Gastrocnemius medialis (tissue), 4 donors: ENCODE results near the gene TMPRSS2. TPM values are rescaled to one million over a fixed set of nuclear protein-coding genes. Genes with fewer than 3 reads are reported as not detected.

ENCODE experiments used
- ATAC-seq, 2 donors: fragments of 150-250 bp; one replicate each; pipeline ENCODE4 v1.9.1; 2016
- DNase-seq, 2 donors: peaks; one replicate each; pipeline ENCODE4 v3.0.0-alpha.2; 2019
- H3K27ac ChIP-seq, 4 donors: fragments of 200-600 bp; sonication (generic); 1 replicate in 1 of 4; 2 replicates in 3 of 4; pipeline ENCODE4 v1.5.1; 2016 to 2018; ENCODE audit warnings: mild to moderate bottlenecking in 2 of 4, moderate library complexity in 1 of 4
- H3K27me3 ChIP-seq, 3 donors: fragments of 200-600 bp; sonication (generic) in 2 of 3; 1 replicate in 1 of 3; 2 replicates in 2 of 3; pipeline versions ENCODE4 v1.5.1 to v1.6.0; 2016 to 2019; ENCODE audit warnings: mild to moderate bottlenecking in 1 of 3, moderate library complexity in 1 of 3
- H3K36me3 ChIP-seq, 2 donors: fragments of 200-600 bp; sonication (generic) in 1 of 2; one replicate each; pipeline ENCODE4 v1.5.1; 2017 to 2018
- H3K4me1 ChIP-seq, 2 donors: fragments of 200-600 bp; sonication (generic) in 1 of 2; one replicate each; pipeline ENCODE4 v1.5.1; 2016 to 2017; ENCODE audit warnings: mild to moderate bottlenecking in 2 of 2
- H3K4me3 ChIP-seq, 4 donors: fragments of 200-600 bp; sonication (generic) in 3 of 4; 1 replicate in 1 of 4; 2 replicates in 3 of 4; pipeline ENCODE4 v1.5.1; 2016 to 2019; ENCODE audit warnings: mild to moderate bottlenecking in 2 of 4
- H3K9me3 ChIP-seq, 3 donors: fragments of 200-600 bp; sonication (generic) in 2 of 3; 1 replicate in 1 of 3; 2 replicates in 2 of 3; pipeline ENCODE4 v1.5.1; 2016 to 2019
- CTCF ChIP-seq, 5 experiments: fragments of 450-650 bp in 3 of 5; fragments of 200-600 bp in 2 of 5; sonication (generic) in 2 of 5; IDR thresholded peaks in 4 of 5; conservative IDR thresholded peaks in 1 of 5; 1 replicate in 4 of 5; 2 replicates in 1 of 5; pipeline ENCODE4 v1.5.1; 2016 to 2019; ENCODE audit warnings: antibody characterized with exemption in 5 of 5, mild to moderate bottlenecking in 3 of 5, moderate library complexity in 3 of 5
- POLR2A ChIP-seq, 2 donors: fragments of 450-650 bp; IDR thresholded peaks; one replicate each; pipeline ENCODE4 v1.6.1; 2017; ENCODE audit warnings: antibody characterized with exemption in 2 of 2, mild to moderate bottlenecking in 2 of 2, moderate library complexity in 2 of 2
- in situ Hi-C, 4 donors: fragments of 200-750 bp; cut with MboI; loops; one replicate each; pipeline versions ENCODE4 v1.15.0 to v1.8.0; 2017; ENCODE audit warnings: low sequenced_read_pairs in 4 of 4
- intact Hi-C: fragments of 100-400 bp; cut with DNase I; formaldehyde crosslinking; loops from one replicate; pipeline ENCODE4 v1.15.1; 2023; ENCODE audit warnings: low total_unique reads
- total RNA-seq, 4 donors: library from RNA; depleted of rRNA; stranded (reverse); fragments of >200 nt; gene quantifications; one replicate each; pipeline versions ENCODE4 v1.1.0 to v1.2.3, GENCODE V29; 2016

Gene TMPRSS2
- total RNA-seq, 4 donors from 2014 or later = 0.09 to 1.2 TPM; not detected in 2

GRCh38 chr21:41442481-41443186 is 65.3 kb downstream of the TMPRSS2 start:
- Histone ChIP-seq H3K4me3 (no peak overlapping the region), H3K27me3 (no peaks in the 10 kb centered on the region), H3K4me1 (no peaks in the 10 kb centered on the region), H3K9me3 (no peaks in the 10 kb centered on the region), H3K36me3 (no peaks in the 10 kb centered on the region), H3K27ac (no peak overlapping the region)
- intact Hi-C loops (no loop called here), in situ Hi-C loops (no loop called here)
- no peak for DNase-seq
- no peak for ATAC-seq
- TF ChIP-seq POLR2A (IDR thresholded peaks at IDR 0.05) = no peak

GRCh38 chr21:41441546-41441945 is 66.4 kb downstream of the TMPRSS2 start:
- Histone ChIP-seq H3K36me3 (no peaks in the 10 kb centered on the region), H3K9me3 (no peaks in the 10 kb centered on the region), H3K27me3 (no peaks in the 10 kb centered on the region), H3K4me3 (no peak overlapping the region), H3K27ac (no peak overlapping the region), H3K4me1 (no peaks in the 10 kb centered on the region)
- in situ Hi-C loops = no loop called here
- intact Hi-C loops = no loop called here
- TF ChIP-seq POLR2A (IDR thresholded peaks at IDR 0.05) = no peak
- no peak for TF ChIP-seq CTCF (IDR thresholded peaks at IDR 0.05 in 4 of 5, conservative IDR thresholded peaks at IDR 0.05 in 1 of 5)
- no peak for DNase-seq
- ATAC-seq = no peak

DNA sequence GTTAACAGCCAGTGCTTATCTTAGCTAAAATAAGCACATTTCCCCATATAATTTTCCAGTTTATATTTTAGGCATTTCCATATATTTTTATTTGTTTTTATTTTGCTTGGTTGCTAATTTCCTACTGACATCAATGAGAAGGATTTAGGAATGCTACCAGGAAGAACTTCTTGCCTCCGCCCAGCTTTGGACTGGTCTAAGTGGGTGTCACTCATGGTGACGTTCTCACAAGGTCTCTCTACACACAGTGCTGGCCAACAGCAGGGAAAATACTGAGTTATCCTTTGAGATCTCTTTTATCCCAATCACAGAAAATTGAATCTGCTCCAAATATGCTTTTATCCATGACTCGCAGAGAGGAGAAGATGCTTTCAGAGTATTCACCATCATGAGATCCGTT is 68.7 kb downstream of the TMPRSS2 start:
- H3K27me3 ChIP-seq = no peaks in the 10 kb centered on the region
- ATAC-seq = no peak
- DNase-seq = no peak
- intact Hi-C loops (no loop called here), in situ Hi-C loops (no loop called here)
- no peaks in the 10 kb centered on the region for H3K9me3 ChIP-seq
- no peak overlapping the region for H3K27ac ChIP-seq
- no peak for TF ChIP-seq CTCF (IDR thresholded peaks at IDR 0.05 in 4 of 5, conservative IDR thresholded peaks at IDR 0.05 in 1 of 5)
- no peak for TF ChIP-seq POLR2A (IDR thresholded peaks at IDR 0.05)
- H3K36me3 ChIP-seq = no peaks in the 10 kb centered on the region
- H3K4me1 ChIP-seq = no peaks in the 10 kb centered on the region
- H3K4me3 ChIP-seq = no peak overlapping the region

DNA sequence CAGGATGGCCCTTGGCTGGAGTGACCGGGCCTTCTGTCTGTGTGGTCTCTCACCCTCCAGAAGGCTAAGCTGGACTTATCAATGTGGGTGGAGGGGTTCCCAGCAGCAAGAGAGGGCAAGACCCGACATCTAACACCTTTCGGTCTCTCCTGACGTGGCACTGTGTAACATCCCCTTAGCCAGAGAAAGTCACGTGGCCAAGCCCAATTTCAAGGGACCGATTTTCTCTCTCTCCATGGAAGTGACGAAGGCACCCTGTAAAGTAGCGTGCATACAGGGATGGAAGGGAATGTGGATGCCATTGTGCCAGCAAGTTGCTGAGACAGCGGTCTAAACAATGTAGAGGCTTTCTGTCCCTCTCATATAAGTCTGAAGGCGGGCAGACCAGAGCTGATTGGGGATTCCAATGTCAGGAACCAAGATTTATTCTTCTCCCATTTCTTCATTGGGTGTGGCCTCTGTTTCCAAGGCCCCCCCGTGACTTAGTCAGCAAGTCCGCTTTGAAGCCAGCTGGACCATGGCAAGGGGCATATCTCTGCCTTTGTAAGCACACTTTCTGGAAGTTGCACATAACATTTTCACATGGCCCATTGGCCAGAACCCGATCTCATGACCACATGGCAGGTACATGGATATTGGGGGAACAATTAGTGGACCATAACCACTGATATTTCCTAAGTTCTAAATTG is 69.4 kb downstream of the TMPRSS2 start:
- Histone ChIP-seq H3K4me1 (no peaks in the 10 kb centered on the region), H3K36me3 (peaks cover 0 to 2% of the 10 kb centered on the region in 2 donors), H3K27ac (no peak overlapping the region), H3K4me3 (no peak overlapping the region), H3K27me3 (no peaks in the 10 kb centered on the region), H3K9me3 (no peaks in the 10 kb centered on the region)
- no peak for ATAC-seq
- in situ Hi-C loops = no loop called here
- TF ChIP-seq POLR2A (IDR thresholded peaks at IDR 0.05) = no peak
- DNase-seq = no peak
- intact Hi-C loops = no loop called here

DNA sequence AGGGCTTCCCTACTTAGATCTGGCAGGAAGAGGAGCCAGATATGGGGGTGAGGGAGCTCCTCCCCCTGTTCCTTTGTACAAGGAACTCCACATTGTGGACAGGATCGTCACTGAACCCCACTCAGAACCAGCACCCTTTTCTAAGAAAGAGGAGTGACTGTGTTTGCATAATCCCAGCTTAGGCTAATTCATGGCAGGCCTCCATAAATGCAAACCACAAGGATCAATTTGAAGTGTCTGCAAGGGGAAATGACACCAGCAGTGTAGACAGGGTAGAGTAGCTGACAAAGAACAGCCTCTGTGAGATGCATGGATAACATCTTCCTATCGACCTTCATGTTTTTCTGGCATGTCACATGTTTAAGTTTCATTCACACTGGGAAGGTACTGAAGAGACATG is 70.2 kb downstream of the TMPRSS2 start:
- Histone ChIP-seq H3K4me3 (no peak overlapping the region), H3K27ac (no peak overlapping the region), H3K36me3 (peaks cover 0 to 5% of the 10 kb centered on the region in 2 donors), H3K4me1 (no peaks in the 10 kb centered on the region), H3K27me3 (no peaks in the 10 kb centered on the region), H3K9me3 (no peaks in the 10 kb centered on the region)
- DNase-seq = no peak
- TF ChIP-seq POLR2A (IDR thresholded peaks at IDR 0.05) (no peak), CTCF (IDR thresholded peaks at IDR 0.05 in 4 of 5, conservative IDR thresholded peaks at IDR 0.05 in 1 of 5) (no peak)
- no peak for ATAC-seq
- intact Hi-C loops = no loop called here
- in situ Hi-C loops = no loop called here
